NCI-H2107 treated with DMSO at 0.1 percent for 48 hours (cell line): ENCODE results near the gene MANF.

ENCODE experiments used
- DNase-seq: peaks from one replicate; lab custom pipeline; 2025; ENCODE audit not compliant: unreplicated experiment; lab: John Stamatoyannopoulos, UW

Gene MANF

DNA sequence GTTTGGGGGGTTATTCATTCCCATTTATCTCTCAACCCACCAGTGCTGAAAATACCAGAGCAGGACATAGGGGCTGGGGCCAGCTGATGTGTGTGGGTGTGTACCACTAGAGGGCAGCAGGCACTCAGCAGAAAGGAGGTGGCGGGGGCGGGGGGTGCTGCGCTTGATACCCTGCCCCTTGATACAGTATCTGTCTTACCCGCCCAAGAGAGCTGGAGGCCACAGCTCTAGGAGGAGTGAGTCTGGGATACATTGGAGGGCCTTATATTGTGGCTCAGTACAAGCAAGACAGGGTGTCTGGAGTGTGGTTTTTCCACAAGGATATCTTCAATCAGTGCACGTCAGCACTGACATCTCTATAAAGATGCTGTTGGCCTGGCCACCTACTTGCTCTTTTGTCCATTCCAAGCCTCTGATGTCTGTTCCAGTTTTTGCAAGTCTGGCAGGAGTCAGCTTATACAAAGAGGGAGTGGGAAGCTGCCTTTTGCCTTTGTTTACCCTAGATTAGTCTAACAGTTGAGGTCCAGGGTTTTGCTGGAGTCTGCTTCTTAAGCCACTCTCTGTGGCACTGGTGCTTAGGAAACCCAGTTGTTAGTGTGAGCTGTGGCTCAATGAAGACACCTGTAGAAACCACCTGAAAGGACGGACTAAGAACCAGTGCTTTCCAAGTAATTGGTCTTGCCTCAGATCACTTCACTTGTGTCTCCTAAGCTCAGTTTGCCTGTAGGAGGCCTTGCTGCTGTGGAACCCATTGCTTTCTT, 4.5 kb downstream of the MANF start:
- DNase-seq = no peak

DNA sequence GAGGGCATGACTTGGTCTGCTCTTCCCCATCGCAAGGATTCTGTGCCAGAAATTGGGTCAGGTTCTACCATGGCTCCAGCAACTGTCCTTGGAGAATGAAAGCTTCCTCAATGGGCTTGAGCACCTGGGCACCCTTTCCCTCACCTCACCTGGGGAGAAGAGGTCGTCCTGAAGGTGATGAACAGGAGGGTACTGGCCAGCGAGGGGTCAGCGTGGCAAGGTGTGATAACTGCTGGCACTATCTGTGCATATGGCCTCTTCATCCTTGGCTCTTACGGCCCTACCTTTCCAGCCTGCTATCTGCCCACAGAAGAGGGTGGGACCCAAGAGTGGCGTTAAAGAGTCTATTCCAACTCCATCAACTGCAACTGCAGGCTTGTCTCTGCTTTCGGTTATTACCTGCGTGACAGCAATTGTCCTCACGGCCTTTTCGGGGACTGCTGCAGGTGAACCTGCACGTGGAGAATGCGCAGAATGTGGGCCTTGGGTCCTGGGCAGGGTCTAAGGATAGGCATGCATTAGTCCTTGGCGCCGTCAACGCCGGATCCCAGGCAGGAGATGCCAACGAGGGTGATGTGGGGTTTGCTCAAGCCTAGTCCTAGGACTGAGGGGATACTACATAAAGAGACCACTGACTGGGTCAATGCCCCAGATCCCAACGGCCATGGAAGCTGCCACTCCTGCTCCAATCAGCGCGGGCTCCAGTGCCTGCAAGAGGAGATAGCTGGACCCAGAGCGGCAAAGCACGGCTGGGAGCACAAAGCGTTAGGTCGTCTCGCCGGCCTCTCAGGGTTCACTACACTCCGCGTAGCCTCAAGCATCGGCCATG, 5.4 kb downstream of the MANF start:
- no peak for DNase-seq

DNA sequence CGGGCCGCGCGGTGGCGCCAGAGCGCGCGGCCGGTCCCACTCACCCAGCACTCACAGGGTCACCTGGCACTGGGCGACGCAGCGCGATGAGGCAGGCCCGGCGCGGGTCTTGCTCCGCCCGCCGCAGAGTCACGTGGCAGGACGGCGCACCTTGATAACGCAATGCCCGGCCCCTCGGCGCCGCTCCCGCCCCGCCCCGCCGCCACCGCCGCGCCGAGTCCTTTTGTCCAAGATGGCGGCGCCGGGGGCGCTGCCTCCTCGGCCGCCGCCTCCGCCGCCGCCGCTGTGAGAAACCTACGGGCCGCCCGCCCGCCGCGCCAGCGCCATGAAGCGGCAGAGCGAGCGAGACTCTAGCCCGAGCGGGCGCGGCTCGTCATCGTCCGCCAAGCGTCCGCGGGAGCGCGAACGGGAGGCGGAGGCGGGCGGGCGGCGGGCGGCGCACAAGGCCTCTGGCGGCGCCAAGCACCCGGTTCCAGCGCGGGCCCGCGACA, 6.0 kb downstream of the MANF start, which contains the start of gene RBM15B:
RBM15B (plus strand) TSS at position 211 of the 491 bp plus-strand sequence; CDS start at position 326, 115 bp downstream.
- DNase-seq = peak; percentile 42

DNA sequence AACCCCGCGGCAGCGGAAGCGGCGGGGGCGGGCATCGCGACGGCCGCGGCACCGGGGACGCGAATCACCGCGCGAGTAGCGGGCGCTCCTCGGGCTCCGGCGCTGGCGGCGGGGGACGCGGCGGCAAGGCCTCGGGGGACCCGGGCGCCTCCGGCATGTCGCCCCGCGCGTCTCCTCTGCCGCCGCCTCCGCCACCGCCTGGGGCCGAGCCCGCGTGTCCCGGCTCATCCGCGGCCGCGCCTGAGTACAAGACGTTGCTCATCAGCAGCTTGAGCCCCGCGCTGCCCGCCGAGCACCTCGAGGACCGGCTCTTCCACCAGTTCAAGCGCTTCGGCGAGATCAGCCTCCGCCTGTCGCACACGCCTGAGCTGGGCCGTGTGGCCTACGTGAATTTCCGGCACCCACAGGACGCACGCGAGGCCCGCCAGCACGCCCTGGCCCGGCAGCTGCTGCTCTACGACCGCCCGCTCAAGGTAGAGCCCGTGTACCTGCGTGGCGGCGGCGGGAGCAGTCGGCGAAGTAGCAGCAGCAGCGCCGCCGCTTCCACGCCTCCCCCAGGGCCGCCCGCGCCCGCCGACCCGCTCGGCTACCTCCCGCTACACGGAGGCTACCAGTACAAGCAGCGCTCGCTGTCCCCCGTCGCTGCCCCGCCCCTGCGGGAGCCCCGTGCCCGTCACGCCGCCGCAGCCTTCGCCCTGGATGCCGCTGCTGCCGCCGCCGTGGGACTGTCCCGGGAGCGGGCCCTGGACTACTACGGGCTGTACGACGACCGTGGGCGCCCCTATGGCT, 6.7 kb downstream of the MANF start:
- DNase-seq = no peak

DNA sequence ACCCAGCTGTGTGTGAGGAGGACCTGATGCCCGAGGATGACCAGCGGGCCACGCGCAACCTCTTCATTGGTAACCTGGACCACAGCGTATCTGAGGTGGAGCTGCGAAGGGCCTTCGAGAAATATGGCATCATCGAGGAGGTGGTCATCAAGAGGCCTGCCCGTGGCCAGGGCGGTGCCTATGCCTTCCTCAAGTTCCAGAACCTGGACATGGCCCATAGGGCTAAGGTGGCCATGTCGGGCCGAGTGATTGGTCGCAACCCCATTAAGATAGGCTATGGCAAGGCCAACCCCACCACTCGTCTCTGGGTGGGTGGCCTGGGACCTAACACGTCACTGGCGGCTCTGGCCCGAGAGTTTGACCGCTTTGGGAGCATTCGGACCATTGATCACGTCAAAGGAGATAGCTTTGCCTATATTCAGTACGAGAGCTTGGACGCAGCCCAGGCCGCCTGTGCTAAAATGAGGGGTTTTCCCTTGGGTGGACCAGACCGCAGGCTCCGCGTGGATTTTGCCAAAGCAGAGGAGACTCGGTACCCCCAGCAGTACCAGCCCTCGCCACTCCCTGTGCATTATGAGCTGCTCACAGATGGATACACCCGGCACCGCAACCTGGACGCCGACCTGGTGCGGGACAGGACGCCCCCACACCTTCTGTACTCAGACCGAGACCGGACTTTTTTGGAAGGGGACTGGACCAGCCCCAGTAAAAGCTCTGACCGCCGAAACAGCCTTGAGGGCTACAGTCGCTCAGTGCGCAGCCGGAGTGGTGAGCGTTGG, 7.5 kb downstream of the MANF start:
- DNase-seq = no peak

DNA sequence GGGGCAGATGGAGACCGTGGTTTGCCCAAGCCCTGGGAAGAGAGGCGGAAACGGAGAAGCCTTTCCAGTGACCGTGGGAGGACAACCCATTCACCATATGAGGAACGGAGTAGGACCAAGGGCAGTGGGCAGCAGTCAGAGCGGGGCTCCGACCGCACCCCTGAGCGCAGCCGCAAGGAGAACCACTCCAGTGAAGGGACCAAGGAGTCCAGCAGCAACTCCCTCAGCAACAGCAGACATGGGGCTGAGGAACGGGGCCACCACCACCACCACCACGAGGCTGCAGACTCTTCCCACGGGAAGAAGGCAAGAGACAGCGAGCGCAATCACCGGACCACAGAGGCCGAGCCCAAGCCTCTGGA, 8.0 kb downstream of the MANF start:
- DNase-seq = no peak

DNA sequence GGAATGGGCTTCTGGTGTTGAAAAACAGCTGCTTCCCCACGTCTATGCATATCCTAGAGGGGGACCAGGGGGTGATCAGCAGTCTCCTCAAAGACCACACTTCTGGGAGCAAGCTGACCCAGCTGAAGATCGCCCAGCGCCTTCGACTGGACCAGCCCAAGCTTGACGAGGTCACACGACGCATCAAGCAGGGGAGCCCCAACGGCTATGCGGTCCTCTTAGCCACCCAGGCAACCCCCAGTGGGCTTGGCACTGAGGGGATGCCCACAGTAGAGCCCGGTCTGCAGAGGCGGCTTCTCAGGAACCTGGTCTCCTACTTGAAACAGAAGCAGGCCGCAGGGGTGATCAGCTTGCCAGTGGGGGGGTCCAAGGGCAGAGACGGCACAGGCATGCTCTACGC, 8.5 kb downstream of the MANF start:
- no peak for DNase-seq

DNA sequence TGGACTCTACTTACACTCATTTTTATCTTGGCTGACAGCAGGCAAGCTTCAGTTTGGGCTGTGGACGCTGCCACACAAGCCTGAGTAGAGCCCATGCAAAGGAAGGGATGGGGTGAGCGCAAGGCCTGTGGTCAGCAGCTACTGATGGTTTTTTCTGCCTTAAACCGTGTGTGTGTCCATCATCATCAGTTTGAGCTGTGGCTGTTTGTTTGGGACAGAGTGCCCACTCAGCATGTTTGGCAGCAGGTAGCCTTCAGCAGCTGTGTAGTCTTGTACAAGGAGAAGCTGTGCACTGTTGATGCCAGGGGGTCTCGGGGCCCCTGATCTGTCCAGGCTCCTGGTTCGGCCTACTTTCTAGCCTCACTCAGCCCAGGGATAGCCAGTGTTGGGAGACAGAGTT, 9.4 kb downstream of the MANF start:
- DNase-seq = no peak

DNA sequence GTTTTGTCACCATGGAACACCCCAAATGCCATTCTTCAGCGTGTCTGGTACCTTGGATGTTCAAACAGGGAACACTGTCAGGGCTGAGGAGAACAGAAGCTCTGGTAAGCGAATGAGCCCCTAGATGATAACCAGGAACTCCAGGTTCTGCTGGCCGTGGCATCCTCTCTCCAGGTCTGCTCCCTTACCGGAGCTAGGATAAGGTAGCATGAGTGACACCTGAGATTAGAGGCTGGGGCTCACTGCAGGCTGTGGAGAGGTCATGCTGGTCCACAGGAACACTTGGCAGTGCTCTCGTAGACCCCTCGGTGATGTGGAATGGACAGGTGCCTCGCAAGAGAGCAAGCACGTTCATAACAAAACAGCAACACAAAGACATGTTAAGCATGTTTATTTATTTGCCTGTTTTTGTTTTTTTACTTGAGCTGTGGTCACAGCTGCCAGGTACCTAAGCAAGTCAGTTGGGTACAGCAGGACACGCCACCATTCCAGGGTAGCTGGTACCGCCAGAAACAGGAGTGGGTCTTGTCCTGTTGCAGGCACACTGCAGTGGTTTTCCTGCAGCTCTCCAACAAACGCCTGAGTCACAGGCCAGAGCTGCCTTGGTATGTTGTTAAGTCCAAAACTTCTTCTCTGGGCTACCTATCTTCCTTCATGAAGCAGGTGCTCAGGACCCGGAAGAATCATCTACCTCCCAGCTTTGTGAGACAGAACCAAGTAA, 10.6 kb downstream of the MANF start:
- no peak for DNase-seq

DNA sequence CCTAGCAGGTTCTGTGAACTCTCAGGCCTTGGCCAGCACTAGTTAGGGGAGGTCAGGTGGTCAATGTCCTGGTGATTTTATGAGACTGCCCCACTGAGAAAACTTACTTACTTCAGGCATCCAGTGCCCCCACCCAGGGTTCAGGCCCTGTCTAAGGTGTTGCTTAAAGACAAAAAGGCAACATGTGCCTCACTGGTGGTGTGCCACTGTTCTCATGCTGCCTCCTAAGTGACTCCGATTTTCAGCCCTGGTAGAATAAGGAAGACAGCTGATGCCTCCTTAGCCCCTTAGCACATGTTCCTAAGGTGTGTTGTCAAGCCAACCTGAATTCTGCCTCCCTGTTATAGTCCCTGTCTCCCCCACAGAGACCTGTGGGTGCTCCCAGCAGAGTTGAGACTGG, 11.3 kb downstream of the MANF start:
- DNase-seq = no peak

DNA sequence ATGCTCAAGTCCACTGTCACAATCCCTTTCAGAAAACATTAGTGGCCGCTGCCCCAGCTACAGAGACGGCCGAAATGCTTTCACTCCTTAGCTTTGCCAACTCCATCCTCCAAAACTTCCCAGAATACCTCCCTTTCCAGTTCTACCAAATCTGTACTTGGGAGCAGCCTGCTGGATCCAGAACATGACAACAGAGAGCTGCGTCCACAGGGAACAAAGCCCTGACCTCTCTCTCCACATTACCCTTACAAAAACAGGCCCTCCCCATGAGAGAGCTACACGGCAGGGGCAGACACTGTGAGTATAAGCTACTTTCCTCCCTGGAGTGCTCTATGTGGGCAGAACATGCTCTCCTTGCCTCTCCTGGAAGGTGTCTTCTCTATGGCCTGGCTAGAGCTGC, 12.3 kb downstream of the MANF start:
- DNase-seq = no peak

DNA sequence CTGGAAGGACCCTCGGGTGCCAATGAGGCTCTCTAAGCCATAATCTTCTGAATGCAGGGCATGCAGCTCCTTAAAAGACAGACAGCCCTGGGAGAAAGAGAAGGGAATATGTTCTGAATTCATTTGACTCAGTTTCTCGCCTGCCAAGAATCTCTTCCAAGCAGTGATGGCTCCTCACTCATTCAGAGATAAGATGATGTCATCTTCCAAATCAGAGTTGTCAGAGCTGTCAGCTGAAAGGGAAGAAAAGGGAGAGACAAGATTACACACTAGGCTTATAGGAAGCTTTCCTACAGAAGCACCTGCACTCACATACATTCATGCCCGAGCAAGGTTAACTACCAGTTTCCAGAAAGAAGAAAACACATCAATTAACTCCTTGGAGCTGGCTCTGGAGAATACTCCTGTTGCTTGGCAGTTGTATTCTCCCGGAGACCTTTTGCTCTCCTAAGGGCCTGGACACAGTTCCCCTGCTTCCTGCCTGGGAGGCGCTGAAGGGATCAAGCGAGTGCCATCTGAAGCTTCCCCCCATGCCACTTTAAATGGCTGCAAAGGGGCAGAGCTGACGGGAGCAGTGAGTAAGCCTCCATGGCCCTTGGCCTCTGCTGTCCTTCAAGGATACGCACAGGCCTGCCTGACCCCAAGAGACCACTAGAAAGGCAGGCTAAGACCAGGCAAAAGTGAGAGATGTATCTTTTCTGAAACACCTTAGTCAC, 13.7 kb downstream of the MANF start:
- DNase-seq = no peak

DNA sequence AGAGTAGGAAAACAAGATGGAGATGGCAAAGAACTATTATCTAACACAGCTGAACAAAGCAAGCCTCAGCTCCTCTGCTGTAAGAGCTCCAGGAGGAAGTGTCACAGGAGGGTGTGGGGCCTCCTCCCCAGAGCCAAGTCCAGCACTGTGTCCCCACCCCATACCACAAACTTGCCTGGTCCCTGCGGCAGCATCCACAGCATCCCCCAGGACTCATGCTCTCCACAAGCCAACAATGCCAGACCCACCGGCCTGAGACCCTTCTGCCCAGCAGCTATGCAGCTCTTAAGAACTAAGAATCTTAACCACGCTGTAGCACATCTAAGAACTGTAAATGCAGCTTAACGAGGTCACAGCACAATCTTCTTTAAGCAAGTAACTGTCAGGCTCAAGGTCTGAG, 15.1 kb downstream of the MANF start:
- DNase-seq = no peak

DNA sequence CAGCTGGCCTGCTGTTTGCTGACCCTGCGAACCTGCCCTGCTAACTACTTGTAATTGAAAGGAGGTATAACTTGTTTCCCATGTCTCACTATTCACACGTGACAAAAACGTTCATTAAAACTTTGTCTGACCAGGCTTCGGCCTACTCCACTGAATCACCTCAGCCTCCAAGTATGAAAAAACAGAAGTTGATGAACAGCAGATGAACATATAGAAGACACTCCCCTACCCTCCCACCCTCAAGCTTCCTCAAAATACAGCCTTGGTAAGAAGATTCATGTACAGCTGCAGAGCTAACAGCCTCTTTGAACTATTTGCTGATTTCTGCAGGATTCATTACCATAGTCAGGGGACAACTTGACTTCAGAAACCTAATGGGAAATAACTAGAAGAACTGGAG, 16.6 kb downstream of the MANF start:
- DNase-seq = no peak

DNA sequence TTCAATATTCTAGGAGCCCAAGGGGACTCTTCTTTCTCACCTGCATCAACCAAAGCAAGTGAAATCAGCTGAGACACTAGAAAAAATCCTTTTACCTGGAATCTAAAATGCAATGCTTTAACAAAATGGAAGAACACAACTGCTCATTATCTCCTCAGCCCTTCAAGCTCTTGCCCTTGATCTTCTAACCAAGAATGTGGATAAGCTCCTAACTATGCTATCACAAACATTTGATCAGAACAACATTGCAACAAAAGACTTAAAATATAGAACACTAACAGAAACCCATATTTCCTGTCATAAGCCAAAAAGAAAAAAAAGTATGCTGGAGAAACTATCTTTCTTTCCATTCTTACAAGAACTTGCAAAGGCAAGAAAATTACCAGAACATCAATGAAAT, 18.6 kb downstream of the MANF start:
- no peak for DNase-seq

DNA sequence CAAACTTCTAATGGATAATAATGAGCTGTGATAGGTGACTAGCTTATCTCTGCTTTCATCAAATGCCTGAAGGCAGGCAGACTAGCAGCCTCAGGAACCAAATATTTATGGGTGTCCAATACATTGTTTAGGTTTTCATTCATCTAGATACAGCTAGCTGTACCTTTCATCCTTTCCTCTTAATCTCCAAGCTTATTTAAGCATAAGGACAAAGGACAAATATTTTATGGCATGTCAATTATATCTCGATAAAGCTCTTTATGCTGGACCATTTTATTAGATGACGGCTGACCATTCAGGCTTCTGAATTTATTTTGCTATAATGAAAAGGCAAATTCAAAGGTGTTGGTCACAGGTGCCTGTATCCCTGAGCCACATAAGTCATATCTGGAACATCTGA, 22.9 kb downstream of the MANF start:
- no peak for DNase-seq

DNA sequence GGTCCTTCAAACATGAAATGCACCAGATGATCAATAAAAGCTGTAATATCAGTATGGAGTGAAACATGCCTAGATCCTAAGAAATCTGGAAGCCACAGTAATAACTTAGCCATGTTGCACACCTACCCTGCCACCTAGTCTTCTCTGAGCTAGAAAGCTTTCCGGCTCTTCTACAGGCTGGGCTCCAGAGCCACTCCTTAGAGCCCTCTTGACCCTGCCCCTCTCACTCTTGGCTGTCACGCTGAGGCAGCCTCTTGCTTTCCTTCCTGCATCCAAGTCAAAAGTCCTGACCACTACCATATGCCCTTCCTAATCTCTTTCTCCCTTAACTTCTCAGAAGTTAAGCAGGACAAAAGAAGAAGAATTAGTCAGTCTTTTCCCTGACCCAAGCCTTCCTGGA, 23.7 kb downstream of the MANF start:
- DNase-seq = no peak

DNA sequence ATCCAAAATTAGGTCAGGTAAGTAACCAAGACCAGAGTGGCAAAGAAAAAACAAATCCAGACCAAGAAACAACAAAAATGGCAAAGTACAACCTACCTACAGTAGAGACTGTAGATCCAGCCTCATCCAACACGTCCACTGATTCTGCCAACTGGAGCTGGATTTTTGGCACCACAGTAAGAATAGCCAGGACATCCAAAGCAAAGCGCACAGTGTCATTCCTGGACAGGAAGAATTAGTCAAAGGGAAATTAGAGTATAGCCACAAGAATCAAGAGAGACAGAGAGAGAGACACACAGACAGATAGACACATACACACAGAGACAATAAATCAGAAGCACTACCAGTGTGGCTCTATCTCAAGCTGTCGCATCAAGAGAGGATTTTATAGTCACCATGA, 37.1 kb downstream of the MANF start:
- DNase-seq = no peak

DNA sequence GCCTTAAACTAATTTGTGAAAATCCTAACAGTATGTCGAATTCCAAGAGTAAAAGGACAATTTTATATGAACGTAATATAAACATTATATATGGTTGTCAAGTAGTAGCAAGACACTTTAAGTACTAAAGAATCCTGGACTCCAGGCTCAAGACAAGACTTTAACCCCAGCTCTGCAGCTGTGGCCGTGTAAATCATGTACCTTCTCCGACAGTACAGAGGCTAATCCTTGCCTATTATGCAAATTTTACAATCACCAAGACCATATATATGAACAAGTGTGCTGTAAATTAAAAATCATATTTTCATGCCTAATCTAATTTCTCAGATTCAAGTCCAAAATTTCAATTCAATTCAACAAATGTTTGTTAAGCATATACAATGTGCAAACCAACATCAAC, 41.8 kb downstream of the MANF start:
- no peak for DNase-seq

DNA sequence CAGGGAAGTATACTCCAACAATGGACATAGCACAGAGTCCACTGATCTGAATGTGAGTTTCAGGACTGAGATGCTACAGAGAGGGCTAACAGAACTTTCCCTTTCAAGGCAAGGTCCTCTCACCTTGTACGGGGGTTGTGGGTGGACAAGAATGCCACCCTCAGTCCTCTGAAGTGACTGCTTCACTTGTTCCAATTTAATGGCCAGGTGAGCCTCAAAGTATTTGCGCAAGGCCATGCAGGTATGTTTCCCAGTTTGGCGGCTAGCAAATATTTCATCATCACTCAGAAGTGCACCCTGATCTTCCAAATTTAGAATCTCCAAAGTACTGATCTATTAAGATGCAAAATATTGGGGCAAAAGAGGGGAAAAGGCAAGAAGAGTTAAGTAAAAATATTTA, 44.0 kb downstream of the MANF start:
- DNase-seq = no peak
